NCI-H446 treated with DMSO at 0.1 percent for 48 hours (cell line): ENCODE data around the gene SLC25A2.

Source experiments
- DNase-seq: peaks from one replicate; lab custom pipeline; 2025; lab: John Stamatoyannopoulos, UW

SLC25A2 gene

GRCh38 chr5:141313711-141314110 lies 9.9 kb upstream of the SLC25A2 start:
- DNase-seq, result no peak

GRCh38 chr5:141306630-141307029 lies 2.8 kb upstream of the SLC25A2 start:
- no peak for DNase-seq

- DNase-seq, result no peak
These were observed 5.5 kb downstream of the SLC25A2 start for GRCh38 chr5:141298376-141298775.

- DNase-seq, result no peak
These were observed 30.9 kb downstream of the SLC25A2 start for GRCh38 chr5:141272906-141273305.

DNA sequence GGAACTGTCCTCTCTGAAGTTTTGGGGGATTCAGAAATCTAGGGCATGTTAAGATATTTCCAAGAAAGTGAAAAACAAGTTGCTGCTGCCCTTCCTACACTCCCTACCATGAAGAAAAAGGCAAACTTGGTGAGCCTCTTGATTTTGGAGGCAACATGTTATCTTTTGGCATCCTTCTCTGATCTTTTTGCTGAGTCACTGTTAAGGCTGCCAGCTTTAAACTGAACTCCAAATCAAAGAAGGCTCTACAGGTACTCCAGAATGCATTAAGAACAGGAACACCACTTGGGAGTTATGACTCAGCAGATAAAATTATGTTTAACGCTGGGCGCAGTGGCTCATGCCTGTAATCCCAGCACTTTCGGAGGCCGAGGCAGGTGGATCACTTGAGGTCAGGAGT lies 34.7 kb downstream of the SLC25A2 start:
- no peak for DNase-seq

- DNase-seq, result no peak
These were observed 42.7 kb downstream of the SLC25A2 start for GRCh38 chr5:141261238-141261546.

DNA sequence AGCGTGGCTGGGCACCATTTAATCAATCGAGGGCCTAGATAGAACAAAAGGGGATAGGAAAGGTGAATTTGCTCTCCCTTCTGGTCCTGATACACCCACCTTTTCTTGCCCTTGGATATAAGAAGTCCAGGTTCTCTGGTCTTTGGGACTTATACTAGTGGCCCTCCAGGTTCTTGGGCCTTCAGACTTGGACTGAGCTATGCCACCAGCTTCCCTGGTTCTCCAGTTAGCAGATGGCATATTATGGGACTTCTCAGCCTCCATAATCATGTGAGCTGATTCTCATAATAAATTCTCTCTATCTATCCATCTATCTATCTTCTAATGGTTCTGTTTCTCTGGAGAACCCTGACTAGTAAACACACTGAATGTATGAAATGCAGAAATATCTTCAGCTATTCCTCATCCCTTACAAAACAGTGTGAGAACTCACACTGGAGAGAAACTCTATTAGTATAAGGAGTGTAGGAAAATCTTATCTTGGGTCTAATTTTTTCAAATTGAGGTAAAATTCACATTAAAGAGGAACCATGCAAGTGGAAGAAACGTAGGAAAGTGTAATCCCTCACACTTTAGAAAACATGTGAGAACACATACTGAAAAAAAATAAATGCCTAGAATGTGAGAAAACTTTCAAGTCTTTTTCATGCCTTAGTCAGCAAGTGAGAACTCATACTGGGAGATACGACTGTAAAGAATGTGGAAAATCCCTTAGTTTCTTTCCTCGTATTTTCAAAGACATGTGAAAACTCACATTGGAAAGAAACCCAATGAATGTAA lies 43.2 kb downstream of the SLC25A2 start:
- DNase-seq, result no peak

DNA sequence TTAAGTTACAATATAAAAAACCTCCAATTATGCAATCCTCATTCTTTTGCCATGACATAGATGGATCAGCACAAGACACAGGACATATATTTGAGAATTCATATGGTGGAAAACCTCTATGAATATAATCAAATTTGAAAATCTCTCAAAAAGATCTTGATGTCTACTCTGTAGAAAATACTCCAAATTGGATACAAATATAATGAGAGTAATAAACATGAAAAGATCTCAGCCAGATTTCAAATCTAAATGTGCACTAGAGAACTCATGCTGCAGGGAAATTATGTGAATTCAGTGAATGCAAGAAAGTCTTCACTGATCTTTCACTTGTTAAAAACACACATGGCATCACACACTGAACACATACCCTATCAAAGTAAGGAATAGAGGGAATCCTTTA lies 44.9 kb downstream of the SLC25A2 start:
- DNase-seq, result no peak

DNA sequence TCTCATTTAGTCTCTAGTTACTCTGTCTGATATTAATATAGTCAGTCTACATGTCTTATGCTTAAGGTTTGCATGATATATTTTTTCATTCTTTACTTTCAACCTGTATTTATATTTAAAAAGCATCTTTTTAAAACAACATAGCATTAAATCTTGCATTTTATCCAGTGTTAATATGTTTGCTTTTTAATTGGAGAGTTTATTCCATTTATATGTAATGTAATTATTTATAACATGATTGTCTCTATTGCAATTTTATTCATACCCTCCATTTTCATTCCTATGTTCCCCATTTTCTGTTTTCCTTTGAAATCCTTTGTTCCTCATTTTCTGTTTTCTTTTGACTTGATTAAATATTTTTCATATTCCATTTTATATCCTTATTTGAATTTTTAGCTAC lies 45.4 kb downstream of the SLC25A2 start:
- DNase-seq, result no peak
